ENCODE measurements around the gene BST2.

DNA sequence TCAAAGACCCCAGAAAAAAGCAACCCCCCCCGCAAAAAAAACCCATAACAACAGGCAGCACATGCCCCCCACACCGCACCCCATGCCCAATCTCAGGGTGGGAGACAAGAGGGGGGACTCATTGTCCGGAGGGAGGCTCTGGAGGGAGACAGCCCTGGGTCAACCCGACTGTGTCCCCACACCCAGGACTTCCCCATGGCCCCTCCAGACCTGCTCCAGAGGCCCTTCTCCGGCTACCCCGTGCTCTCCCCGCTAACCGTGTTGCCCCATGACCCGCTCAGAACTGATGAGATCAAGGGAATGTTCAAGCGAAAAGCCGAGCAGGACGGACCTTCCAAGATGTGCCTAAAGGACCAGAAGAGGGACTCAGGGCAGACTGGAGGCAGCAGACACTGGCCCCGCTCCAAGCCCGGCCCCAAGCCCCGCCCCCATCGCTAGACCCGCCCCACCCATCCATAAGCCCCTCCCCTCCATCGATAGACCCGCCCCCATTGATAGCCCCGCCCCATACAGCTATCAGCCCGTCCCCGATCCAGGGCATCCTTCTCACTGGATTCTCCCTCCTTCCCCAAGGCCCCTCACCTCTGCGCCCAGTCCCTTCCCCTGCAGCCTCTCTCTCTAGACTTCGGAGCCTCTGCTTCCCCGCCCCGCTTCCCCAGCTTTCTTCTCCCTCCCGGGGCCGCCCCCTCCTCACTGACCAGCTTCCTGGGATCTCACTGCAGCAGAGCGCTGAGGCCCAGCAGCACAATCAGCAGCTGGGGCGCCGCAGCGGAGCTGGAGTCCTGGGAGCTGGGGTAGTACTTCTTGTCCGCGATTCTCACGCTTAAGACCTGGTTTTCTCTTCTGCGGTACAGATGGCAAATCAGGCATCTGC lies 2.2 kb downstream of the BST2 start:
- no peak for TF ChIP-seq EZH2 (IDR thresholded peaks at IDR 0.05)
- TF ChIP-seq POLR2AphosphoS5 (IDR thresholded peaks at IDR 0.05; ENCODE audit: borderline replicate concordance, low read depth, low read length) = no peak
